ENCODE results near the gene KLK2.
"Not testable (repeated sequence)": the region's sequence is repeated elsewhere in the genome, so short reads cannot be mapped to it uniquely, and the experiment has no call there.

Gene KLK2

DNA sequence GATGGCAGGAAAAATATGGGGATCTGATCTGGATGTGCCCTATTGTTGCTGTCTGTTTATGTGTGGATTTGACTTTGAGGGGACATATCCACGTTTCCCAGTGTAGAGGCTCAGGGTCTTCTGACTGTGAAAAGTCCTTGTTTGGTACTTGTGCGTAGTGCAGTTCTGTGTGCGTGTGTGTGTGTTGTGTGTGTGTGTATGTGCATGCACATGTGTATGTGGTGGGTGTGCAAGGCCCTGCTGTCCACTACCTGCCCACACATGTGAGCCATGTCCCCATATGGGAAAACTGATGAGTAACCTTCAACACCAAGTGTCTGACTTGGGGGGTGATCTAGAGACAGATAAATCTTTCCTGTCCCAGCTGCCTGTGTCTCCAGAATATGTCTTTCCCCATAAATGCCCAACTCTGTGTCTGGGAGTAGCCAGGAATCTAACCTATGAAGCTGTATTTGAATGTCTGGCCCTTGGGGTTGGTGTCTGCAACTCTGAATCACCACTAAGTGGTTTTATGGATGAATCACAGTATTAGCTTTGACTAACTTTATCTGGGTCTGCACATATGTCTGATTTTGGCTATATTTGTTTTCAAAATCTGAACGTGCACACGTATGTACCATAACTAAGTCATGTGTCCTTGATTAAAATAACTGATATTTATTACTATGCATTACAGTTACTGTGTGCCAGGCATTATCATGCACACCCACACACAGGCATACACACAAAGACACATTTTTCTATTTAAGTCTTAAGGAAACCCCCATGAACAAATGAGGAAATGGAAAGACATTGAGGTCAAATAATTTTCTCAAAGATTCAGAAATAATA, 17.4 kb downstream of the KLK2 start:
- H3K4me3 ChIP-seq (ENCODE audit: low read depth, low read length) = no peak overlapping the region
- TF ChIP-seq POLR2A (IDR thresholded peaks at IDR 0.05; ENCODE audit: extremely low read depth, insufficient read length) = no peak
- DNase-seq (ENCODE audit: low read depth) = no peak

DNA sequence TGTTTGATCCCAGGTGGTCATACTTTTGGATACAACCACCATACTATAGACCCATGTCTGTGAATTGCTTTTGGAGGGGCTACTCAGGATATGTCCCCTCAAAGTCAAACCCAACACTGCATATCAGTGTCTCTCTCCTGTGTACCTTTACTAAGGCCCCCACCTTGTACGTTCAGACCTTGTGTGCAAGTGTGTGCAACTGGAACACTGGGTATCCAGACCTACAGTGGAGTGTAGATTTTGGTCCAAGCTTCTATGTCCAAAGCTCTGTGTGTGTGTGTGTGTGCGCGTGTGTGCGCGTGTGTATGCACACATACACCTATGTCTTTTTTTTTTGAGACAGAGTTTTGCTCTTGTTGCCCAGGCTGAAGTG, 18.0 kb downstream of the KLK2 start:
- no peak for DNase-seq (ENCODE audit: low read depth)

DNA sequence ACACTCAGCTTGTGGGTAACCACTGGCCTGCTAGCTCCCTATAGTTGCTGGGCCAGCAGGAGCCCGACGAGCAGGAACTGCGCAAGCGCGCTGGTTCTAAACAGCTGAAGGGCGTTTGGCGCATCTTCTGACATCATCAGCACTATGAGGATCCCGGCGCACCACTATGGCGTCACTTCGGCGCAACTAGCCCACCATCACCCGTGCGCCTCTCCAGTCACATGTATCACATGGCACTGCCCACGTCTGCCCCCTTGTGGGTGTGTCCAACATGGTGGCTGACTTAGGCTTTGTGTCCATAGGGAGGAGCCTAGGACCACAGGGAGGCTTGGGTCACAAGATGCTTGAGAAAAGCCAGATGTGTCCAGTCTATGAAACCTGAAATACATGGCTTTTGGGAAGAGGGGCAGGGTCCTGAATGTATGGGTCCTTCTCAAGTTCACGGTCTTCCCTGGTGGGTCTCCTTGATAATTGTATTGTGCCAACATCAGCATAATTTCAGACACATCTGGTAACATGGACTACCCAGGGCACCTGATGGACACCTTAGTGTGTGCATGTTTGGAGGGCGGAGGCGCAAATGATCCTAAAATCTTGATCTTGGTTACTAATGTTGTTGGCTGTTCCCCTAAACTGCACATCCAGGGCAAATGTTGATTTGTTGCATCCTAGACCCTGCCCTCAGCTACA, 20.0 kb downstream of the KLK2 start:
- TF ChIP-seq MYC (IDR thresholded peaks at IDR 0.05; ENCODE audit: low read depth, low read length) = no peak
- TF ChIP-seq, protein P1, sequence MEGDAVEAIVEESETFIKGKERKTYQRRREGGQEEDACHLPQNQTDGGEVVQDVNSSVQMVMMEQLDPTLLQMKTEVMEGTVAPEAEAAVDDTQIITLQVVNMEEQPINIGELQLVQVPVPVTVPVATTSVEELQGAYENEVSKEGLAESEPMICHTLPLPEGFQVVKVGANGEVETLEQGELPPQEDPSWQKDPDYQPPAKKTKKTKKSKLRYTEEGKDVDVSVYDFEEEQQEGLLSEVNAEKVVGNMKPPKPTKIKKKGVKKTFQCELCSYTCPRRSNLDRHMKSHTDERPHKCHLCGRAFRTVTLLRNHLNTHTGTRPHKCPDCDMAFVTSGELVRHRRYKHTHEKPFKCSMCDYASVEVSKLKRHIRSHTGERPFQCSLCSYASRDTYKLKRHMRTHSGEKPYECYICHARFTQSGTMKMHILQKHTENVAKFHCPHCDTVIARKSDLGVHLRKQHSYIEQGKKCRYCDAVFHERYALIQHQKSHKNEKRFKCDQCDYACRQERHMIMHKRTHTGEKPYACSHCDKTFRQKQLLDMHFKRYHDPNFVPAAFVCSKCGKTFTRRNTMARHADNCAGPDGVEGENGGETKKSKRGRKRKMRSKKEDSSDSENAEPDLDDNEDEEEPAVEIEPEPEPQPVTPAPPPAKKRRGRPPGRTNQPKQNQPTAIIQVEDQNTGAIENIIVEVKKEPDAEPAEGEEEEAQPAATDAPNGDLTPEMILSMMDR (IDR thresholded peaks at IDR 0.05; ENCODE audit: low read depth, low read length) = peak; percentile 7
- TF ChIP-seq, protein P2, sequence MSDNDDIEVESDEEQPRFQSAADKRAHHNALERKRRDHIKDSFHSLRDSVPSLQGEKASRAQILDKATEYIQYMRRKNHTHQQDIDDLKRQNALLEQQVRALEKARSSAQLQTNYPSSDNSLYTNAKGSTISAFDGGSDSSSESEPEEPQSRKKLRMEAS (IDR thresholded peaks at IDR 0.05; ENCODE audit: low read depth, low read length) = peak; percentile 13; the same call in 1 of the 2 replicates
- TF ChIP-seq POLR2A (IDR thresholded peaks at IDR 0.05; ENCODE audit: extremely low read depth, insufficient read length) = no peak
- no peak overlapping the region for H3K4me3 ChIP-seq (ENCODE audit: low read depth, low read length)
- DNase-seq (ENCODE audit: low read depth) = peak; percentile 37

More for the DNA sequence above, 18.0 kb downstream of the KLK2 start:
- TF ChIP-seq, protein P1 (IDR thresholded peaks at IDR 0.05; ENCODE audit: low read depth, low read length) = no peak
- TF ChIP-seq MYC (IDR thresholded peaks at IDR 0.05; ENCODE audit: low read depth, low read length) (no peak), POLR2A (IDR thresholded peaks at IDR 0.05; ENCODE audit: extremely low read depth, insufficient read length) (no peak)
- TF ChIP-seq, protein P2 (IDR thresholded peaks at IDR 0.05; ENCODE audit: low read depth, low read length) = no peak
- H3K4me3 ChIP-seq (ENCODE audit: low read depth, low read length) = no peak overlapping the region

DNA sequence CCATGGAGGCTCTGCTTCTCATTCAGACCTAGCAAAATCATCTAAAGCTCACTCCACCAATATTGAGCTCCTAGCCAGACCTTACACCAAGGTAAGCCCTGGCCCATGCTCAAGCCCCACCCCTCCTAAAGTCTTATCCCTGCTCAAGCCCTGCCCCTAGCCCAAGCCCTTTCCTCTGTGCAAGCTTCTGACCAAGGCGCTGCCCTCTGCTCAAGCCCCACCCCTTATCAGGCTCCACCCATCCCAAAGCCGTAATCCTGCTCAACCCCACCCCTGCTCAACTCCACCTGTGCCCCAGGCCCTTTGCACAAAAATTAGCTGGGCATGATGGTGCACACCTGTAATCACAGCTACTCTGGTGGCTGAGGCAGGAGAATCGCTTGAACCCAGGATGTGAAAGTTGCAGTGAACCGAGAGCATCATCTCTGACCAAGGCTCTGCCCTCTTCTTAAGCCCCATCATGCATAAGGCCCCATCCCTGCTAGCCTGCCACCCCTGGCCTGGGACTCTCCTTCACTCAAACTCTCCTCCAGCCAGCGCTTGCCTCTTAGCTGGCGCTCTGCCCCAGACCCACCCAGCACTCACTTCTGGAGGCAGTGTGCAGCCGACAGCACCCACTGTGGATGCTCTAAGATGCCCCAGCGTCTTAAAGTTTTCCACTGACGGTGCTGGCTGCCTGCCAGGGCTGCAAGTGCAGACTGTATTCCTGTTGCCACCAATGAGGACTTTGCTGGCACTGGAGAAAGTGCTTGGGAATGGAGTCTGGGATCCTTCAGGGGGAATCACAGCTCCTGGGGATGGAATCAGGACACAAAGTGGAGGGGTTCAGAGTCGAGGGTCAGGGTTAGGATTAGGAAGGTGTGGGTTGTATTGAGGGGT, 21.5 kb downstream of the KLK2 start:
- no peak for TF ChIP-seq MYC (IDR thresholded peaks at IDR 0.05; ENCODE audit: low read depth, low read length)
- TF ChIP-seq, protein P1 (IDR thresholded peaks at IDR 0.05; ENCODE audit: low read depth, low read length) = no peak
- TF ChIP-seq, protein P2 (IDR thresholded peaks at IDR 0.05; ENCODE audit: low read depth, low read length) = no peak
- no peak for TF ChIP-seq POLR2A (IDR thresholded peaks at IDR 0.05; ENCODE audit: extremely low read depth, insufficient read length)
- DNase-seq (ENCODE audit: low read depth) = no peak
- no peak overlapping the region for H3K4me3 ChIP-seq (ENCODE audit: low read depth, low read length)

DNA sequence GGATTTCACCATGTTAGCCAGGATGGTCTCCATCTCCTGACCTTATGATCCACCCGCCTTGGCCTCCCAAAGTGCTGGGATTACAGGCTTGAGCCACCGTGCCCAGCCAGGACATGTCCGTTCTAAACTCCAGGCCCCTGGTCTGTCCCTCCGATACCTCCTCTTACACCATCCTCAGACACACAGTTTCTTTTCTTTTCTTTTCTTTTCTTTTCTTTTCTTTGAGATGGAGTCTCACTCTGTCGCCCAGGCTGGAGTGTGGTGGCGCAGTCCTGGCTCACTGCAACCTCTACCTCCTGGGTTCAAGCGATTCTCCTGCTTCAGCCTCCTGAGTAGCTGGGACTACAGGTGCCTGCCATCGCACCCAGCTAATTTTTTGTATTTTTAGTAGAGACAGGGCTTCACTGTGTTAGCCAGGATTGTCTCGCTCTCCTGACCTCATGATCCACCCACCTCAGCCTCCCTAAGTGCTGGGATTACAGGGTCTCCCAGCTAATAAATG, 22.9 kb downstream of the KLK2 start:
- DNase-seq (ENCODE audit: low read depth); H3K4me3 ChIP-seq (ENCODE audit: low read depth, low read length): not testable (repeated sequence)

DNA sequence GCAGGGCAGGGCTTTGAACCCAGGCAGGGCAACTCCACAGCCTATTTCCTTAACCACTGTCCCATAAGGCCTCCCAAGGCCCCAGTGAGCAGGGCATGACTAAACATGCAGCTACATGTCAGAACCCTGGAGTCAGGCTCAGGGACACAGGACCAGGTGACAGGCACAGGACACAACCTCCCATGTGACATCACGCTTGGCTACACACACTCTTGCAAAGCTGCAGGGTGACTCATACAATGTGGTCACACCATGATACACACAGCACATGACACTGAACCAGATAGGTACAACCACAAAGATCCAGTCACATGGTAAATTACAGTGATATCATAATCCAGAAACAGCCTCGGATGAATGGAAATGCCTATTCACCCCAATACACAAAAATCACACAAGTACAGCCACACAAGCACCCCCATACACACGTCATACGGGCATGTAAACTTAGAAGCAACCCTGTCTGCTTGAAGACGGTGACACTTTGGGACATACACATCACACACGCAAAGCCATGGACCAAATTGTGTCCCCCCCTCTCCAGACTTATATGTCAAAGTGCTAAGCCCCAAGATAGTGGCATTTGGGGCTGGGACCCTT, 23.5 kb downstream of the KLK2 start:
- peak; percentile 36 for DNase-seq (ENCODE audit: low read depth)
- H3K4me3 ChIP-seq (ENCODE audit: low read depth, low read length) = no peak overlapping the region
- TF ChIP-seq, protein P1 (IDR thresholded peaks at IDR 0.05; ENCODE audit: low read depth, low read length) = no peak
- TF ChIP-seq, protein P2 (IDR thresholded peaks at IDR 0.05; ENCODE audit: low read depth, low read length) = peak; percentile 58

Data from NB4 (cell line).